Smooth muscle cell of the umbilical artery (primary cell): ENCODE results near the gene SLC39A12. TPM values are rescaled to one million over a fixed set of nuclear protein-coding genes. Genes with fewer than 3 reads are reported as not detected.

Experiments used
- total RNA-seq: library from RNA; depleted of rRNA; stranded (reverse); fragments of >200 nt; gene quantifications from 2 replicates; pipeline ENCODE4 v1.2.3, GENCODE V29; 2014

The SLC39A12 gene
- not detected in 2 replicates for total RNA-seq

GRCh38 chr10:17951868-17952371 lies at the start of gene SLC39A12:
SLC39A12 (plus strand) TSS chr10:17951918; CDS start chr10:17953277, 1,359 bp downstream.

Other genes starting within 250 kb of the SLC39A12 start
- under 0.01 and 0.23 TPM in 2 replicates for gene TMEM236, start 199.7 kb upstream of the SLC39A12 start, total RNA-seq
- 0.05 TPM in 1 of 2 replicates, not detected in the other for gene MRC1, start 142.6 kb upstream of the SLC39A12 start, total RNA-seq
- under 0.01 TPM in 1 of 2 replicates, not detected in the other for gene CACNB2, start 188.5 kb downstream of the SLC39A12 start, total RNA-seq